Left cardiac atrium (tissue), 4 donors: ENCODE results near the gene ZNF496. TPM values are rescaled to one million over a fixed set of nuclear protein-coding genes. Genes with fewer than 3 reads are reported as not detected.

Experiments
- ATAC-seq, 2 donors: fragments of 200-7000 bp; cut with Tn5 transposase; one replicate each; pipeline ENCODE4 v1.9.1; 2020; ENCODE audit warnings: mild to moderate bottlenecking in 2 of 2, moderate library complexity in 2 of 2
- DNase-seq: peaks from one replicate; pipeline ENCODE4 v3.0.0-alpha.2; 2020
- intact Hi-C, 2 donors: fragments of 100-400 bp; cut with DNase I; formaldehyde crosslinking; loops; one replicate each; pipeline versions ENCODE4 v1.14.1 to v1.15.1; 2022 to 2023
- total RNA-seq, 2 donors: library from RNA; stranded (reverse); fragmentation: NEBNext Ultra II Directional; extraction: Animal tissue kit (Norgen Biotek cat#: 25700); gene quantifications; one replicate each; pipeline ENCODE4 v1.2.1, GENCODE V29; 2021
- donor health status: DM: no; HTN: yes; CAD: no.
- donor health status: DM: no; HTN: yes; CAD: no; lungs with severe emphysema.
- donor health status: DM: yes; HTN: yes; CAD: no.
- donor health status: Dilated cardiomyopathy.

The ZNF496 gene
- total RNA-seq, 2 donors from 2014 or later, result 12.2 to 16.4 TPM

- intact Hi-C loops, result no loop called here
- ATAC-seq (peak in 1 of 2 donors; percentile 16), DNase-seq (peak; percentile 35)
Observed at GRCh38 chr1:247332623-247333361, 1.1 kb upstream of the ZNF496 start.

- peak; percentile 76 for DNase-seq
- peak; percentile 46 to 62 for ATAC-seq
- intact Hi-C loops, result no loop called here
Observed at GRCh38 chr1:247332215-247332622, 552 bp upstream of the ZNF496 start.

- intact Hi-C loops, result no loop called here
- ATAC-seq (peak; percentile 55 to 85), DNase-seq (peak; percentile 85)
Observed at GRCh38 chr1:247331172-247331524, 519 bp downstream of the ZNF496 start.

GRCh38 chr1:247330548-247331171, 1.0 kb downstream of the ZNF496 start:
- ATAC-seq (no peak), DNase-seq (no peak)
- intact Hi-C loops, result no loop called here

- intact Hi-C loops, result no loop called here
- DNase-seq (no peak), ATAC-seq (no peak)
Observed at GRCh38 chr1:247329097-247329617, 2.5 kb downstream of the ZNF496 start.

- no peak for ATAC-seq
- no peak for DNase-seq
- intact Hi-C loops, result no loop called here
Observed at GRCh38 chr1:247328311-247328710, 3.4 kb downstream of the ZNF496 start.

- intact Hi-C loops, result no loop called here
- DNase-seq (no peak), ATAC-seq (no peak)
Observed at GRCh38 chr1:247326411-247327130, 5.1 kb downstream of the ZNF496 start.

GRCh38 chr1:247324923-247325322, 6.7 kb downstream of the ZNF496 start:
- ATAC-seq (no peak), DNase-seq (no peak)
- intact Hi-C loops, result no loop called here

- no peak for DNase-seq
- intact Hi-C loops, result no loop called here
- ATAC-seq, result no peak
Observed at GRCh38 chr1:247324204-247324787, 7.4 kb downstream of the ZNF496 start.

- intact Hi-C loops, result no loop called here
- DNase-seq (no peak), ATAC-seq (no peak)
Observed at GRCh38 chr1:247322849-247323586, 8.6 kb downstream of the ZNF496 start.

- no peak for ATAC-seq
Observed at GRCh38 chr1:247322442-247322841, 9.2 kb downstream of the ZNF496 start.

GRCh38 chr1:247317702-247318101, 14.0 kb downstream of the ZNF496 start:
- intact Hi-C loops, result no loop called here
- DNase-seq (no peak), ATAC-seq (no peak)

More at GRCh38 chr1:247322442-247322841, 9.2 kb downstream of the ZNF496 start:
- intact Hi-C loops, result no loop called here
- DNase-seq, result no peak

GRCh38 chr1:247316590-247317197, 15.0 kb downstream of the ZNF496 start:
- intact Hi-C loops, result no loop called here
- DNase-seq, result no peak
- ATAC-seq, result no peak

- ATAC-seq (peak in 1 of 2 donors; percentile 9), DNase-seq (no peak)
- intact Hi-C loops, result no loop called here
Observed at GRCh38 chr1:247304031-247304430, 27.6 kb downstream of the ZNF496 start.

- intact Hi-C loops, result no loop called here
- ATAC-seq (no peak), DNase-seq (no peak)
Observed at GRCh38 chr1:247303216-247303615, 28.5 kb downstream of the ZNF496 start.

- DNase-seq, result no peak
- intact Hi-C loops, result no loop called here
- no peak for ATAC-seq
Observed at GRCh38 chr1:247301176-247301540, 30.5 kb downstream of the ZNF496 start.

- intact Hi-C loops, result no loop called here
- DNase-seq (no peak), ATAC-seq (no peak)
Observed at GRCh38 chr1:247300491-247301175, 31.0 kb downstream of the ZNF496 start.

GRCh38 chr1:247299723-247300381, 31.8 kb downstream of the ZNF496 start:
- ATAC-seq, result no peak
- no peak for DNase-seq
- intact Hi-C loops, result no loop called here
